NCI-H2227 treated with DMSO at 0.1 percent for 48 hours (cell line): ENCODE data around the gene ARL5A.
A peak's percentile ranks its signal among the peaks of the same experiment; 100 is the strongest.

Experiments
- DNase-seq: peaks from one replicate; lab custom pipeline; 2025; lab: John Stamatoyannopoulos, UW

ARL5A gene

DNA sequence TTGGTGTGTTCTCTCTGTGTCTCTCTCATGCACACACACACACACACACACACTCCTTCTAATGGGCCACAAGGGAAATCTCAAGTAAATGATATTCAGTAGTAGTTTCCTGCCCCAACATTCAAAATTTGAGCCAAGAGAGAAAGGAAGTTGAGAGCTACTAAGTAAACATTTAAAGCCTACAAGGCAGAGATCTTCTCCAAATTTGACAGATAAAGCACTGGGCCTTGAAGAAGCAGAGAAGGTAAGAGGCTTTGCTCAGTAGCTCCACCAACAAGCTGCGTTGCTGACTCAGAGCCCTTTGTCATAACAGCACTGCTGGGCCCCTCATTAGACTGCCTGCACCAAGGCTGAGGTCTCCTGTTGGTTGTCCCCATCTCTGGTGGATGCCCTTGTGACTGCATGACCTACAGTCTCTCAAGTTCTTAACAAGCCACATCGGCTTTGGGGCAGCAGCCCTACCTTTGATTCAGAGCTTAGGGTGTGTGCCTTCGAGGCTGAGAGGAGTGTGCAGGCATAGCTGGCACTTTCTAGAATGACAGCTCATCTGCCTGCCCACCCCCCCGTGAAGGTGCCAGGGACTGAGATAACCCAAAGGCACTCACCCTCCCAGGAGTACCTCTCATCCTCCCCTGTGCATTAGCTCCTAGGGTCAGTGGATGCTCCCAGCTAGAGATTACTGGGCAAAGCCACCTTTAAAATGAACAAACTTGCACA, 61.6 kb downstream of the ARL5A start:
- no peak for DNase-seq

GRCh38 chr2:151765760-151766410, 62.3 kb downstream of the ARL5A start:
- no peak for DNase-seq

- DNase-seq, result no peak
Observed at GRCh38 chr2:151762694-151763093, 65.5 kb downstream of the ARL5A start.

GRCh38 chr2:151761687-151762086, 66.5 kb downstream of the ARL5A start:
- DNase-seq, result no peak

DNA sequence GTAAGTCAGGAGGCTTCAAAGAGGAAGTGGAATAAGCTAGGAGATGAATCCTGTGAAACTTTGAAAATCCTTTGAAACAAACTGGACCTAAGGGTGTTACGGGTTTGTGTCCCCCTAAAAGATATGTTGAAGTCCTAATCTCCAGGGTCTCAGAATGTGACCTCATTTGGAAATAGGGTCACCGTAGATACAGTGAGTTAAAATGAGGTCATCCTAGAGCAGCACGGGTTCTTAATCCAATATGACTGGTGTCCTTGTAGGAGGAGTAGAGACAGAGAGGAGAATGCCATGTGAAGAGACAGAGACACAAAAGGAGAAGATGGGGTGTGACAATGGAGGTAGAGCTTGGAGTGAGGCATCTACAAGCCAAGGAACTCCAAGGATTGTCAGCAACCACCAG, 67.0 kb downstream of the ARL5A start:
- no peak for DNase-seq

GRCh38 chr2:151760139-151760650, 68.0 kb downstream of the ARL5A start:
- peak; percentile 31 for DNase-seq

- DNase-seq, result no peak
Observed at GRCh38 chr2:151758744-151759143, 69.5 kb downstream of the ARL5A start.

- no peak for DNase-seq
Observed at GRCh38 chr2:151757861-151758260, 70.4 kb downstream of the ARL5A start.

DNA sequence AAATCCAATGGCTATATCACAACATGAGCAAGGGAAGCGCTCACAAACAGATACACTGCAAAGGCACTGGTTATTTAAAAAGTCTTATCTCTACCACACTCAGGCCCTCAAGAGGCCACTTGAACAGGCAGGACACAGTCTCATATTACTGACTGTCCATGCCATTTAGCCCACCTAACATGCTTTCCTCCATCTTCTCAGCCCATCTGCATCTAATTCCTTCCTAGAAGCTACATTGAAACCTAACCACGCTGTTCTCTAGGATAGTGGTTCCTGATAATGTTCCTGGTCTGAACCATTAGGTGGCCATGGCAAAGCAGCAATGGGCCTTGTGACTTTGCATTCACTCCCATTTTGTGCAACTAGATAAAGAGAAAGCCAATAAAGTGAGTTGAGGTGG, 71.4 kb downstream of the ARL5A start:
- DNase-seq, result no peak

GRCh38 chr2:151754253-151754897, 73.8 kb downstream of the ARL5A start:
- no peak for DNase-seq

DNA sequence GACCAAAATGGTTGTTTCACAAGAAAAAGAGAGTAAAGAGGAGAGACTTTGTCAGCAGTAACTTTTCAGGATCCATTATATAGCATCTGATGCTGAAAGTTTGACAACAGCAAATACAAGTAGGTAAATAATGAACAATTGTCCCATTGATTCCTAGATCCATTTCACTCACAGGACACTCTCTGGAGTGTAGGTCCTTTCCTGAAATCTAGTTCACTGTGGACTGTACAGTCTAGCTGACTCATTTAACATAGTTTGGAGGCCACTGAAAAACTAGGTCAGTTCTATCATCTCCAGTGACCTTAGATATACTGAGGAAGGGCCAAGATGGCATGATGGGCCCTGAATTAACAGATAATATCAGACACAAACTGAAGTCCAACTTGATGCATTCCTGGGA, 74.7 kb downstream of the ARL5A start:
- DNase-seq, result no peak
